IMR-90 (cell line): ENCODE results near the gene GRB2.

Experiments used
- BHLHE40 ChIP-seq: fragments of 150-350 bp; IDR thresholded peaks from 2 replicates; pipeline ENCODE4 v1.6.1; 2016; ENCODE audit warnings: mild to moderate bottlenecking, low read depth, low read length
- CEBPB ChIP-seq: IDR thresholded peaks from 2 replicates; pipeline ENCODE4 v1.6.1; 2012; ENCODE audit warnings: low read depth, low read length, improper control_type of control experiment
- CHD1 ChIP-seq: IDR thresholded peaks from 2 replicates; pipeline ENCODE4 v1.6.1; 2012; ENCODE audit warnings: low read depth, low read length, improper control_type of control experiment
- CTCF ChIP-seq: conservative IDR thresholded peaks from 2 replicates; pipeline ENCODE4 v1.5.1; 2012; ENCODE audit warnings: mild to moderate bottlenecking, low read depth, low read length, improper control_type of control experiment
- ELK1 ChIP-seq: fragments of 150-350 bp; IDR thresholded peaks from 2 replicates; pipeline ENCODE4 v1.6.1; 2016; ENCODE audit warnings: low read depth, mild to moderate bottlenecking, low read length, moderate library complexity, borderline replicate concordance
- FOS ChIP-seq: fragments of 150-350 bp; IDR thresholded peaks from 2 replicates; pipeline ENCODE4 v1.6.1; 2016; ENCODE audit warnings: low read depth, low read length
- MAFK ChIP-seq: IDR thresholded peaks from 2 replicates; pipeline ENCODE4 v1.6.1; 2012; ENCODE audit warnings: low read depth, low read length, improper control_type of control experiment
- NFE2L2 ChIP-seq: fragments of 150-350 bp; IDR thresholded peaks from 2 replicates; pipeline ENCODE4 v1.6.1; 2016; ENCODE audit warnings: low read depth, mild to moderate bottlenecking, low read length
- POLR2A ChIP-seq: IDR thresholded peaks from 2 replicates; pipeline ENCODE4 v1.6.1; 2012; ENCODE audit warnings: mild to moderate bottlenecking, low read depth, low read length
- RAD21 ChIP-seq: IDR thresholded peaks from 2 replicates; pipeline ENCODE4 v1.6.1; 2012; ENCODE audit warnings: low read length, improper control_type of control experiment
- RCOR1 ChIP-seq: IDR thresholded peaks from 2 replicates; pipeline ENCODE4 v1.6.1; 2012; ENCODE audit warnings: mild to moderate bottlenecking, low read length, improper control_type of control experiment; ENCODE audit not compliant: insufficient replicate concordance
- RFX5 ChIP-seq: IDR thresholded peaks from 2 replicates; pipeline ENCODE4 v1.8.0; 2012; ENCODE audit warnings: low read depth, mild to moderate bottlenecking, low read length, moderate library complexity
- SMC3 ChIP-seq: fragments of 150-350 bp; IDR thresholded peaks from 2 replicates; pipeline ENCODE4 v1.6.1; 2016; ENCODE audit warnings: low read depth, mild to moderate bottlenecking, antibody characterized with exemption, low read length, moderate library complexity
- USF2 ChIP-seq: fragments of 150-350 bp; IDR thresholded peaks from 2 replicates; pipeline ENCODE4 v1.6.1; 2017; ENCODE audit warnings: mild to moderate bottlenecking, antibody characterized with exemption, low read length, low read depth

GRCh38 chr17:75340631-75341030, 64.8 kb downstream of the GRB2 start:
- TF ChIP-seq RAD21 (no peak), CTCF (no peak), SMC3 (no peak), RFX5 (no peak), NFE2L2 (no peak), FOS (no peak), POLR2A (no peak), MAFK (no peak), ELK1 (no peak), CEBPB (no peak), CHD1 (no peak), RCOR1 (no peak), USF2 (no peak), BHLHE40 (no peak)
